ENCODE data around the gene GSK3B.

The GSK3B gene

DNA sequence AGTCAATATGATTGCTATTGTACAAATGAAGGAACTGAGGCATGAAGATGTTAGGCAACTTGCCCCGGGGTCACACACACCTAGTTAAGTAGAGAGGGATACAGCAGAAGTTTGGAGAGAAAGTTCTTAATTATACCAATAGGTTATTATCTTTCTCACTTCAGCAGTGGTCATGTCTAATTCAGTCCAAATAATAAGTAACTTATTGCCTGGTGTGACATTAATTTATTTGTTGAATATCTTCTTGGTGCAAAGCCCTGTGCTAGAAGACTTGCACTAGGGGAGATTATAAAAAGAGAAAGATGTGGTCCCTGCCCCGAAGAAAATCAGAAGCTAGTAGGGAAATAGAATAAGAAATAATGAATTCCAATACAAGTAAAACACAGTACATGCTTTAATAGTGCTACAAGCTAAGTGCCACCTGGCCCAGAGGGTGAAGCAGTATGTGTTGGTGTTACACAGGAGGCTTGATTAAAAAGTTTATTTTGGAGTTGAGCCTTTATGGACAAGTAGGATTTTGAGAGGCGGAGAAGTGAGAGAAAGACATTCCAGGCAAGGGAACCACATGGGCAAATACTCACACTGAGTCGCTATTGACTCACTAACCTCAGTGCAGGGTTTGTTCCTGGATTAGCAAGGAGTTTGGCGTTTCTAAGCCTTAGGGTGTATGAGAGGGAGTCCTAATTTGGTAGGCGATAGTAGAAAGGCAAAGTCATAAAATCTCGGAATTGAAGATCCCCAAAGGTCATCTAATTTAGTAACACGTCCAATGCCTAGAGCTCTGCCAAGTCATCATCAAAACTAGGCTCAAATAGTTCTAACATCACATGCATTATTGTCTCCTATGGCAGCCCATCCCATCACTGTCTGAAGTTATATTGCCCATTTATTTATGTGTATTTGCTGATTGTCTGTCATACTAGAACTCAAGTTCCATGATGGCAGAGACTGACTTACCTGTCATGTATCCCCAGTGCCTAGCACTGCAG is 19.2 kb upstream of the GSK3B start:
- no peak overlapping the region for H3K27ac Mint-ChIP-seq
- H3K36me3 Mint-ChIP-seq (ENCODE audit: low read depth), result no peaks in the 10 kb centered on the region
- H3K4me1 Mint-ChIP-seq (ENCODE audit: low read depth), result no peaks in the 10 kb centered on the region
- no peak overlapping the region for H3K4me3 Mint-ChIP-seq
- no peaks in the 10 kb centered on the region for H3K27me3 Mint-ChIP-seq
- H3K9me3 Mint-ChIP-seq, result peaks cover 5% of the 10 kb centered on the region

DNA sequence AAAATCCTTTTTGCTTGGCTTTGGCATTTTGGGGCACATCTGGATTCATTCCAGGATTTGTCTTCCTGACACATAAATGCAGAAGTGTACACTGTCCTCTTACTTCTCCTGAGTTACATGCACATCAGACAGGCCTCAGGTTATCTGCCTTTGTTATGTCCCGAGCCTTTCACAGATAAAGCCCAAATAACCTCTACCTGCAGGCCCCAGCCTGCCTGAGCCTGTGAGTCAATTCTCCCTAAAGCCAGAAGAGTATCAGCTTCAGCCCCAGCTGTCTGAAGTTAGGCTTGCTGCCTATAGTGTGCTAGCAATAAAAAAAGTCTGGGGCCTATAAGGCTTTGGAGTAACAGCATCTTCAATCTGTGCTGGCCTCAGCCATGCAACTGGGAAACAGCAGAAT is 17.7 kb upstream of the GSK3B start:
- Mint-ChIP-seq H3K9me3 (peaks cover 2% of the 10 kb centered on the region), H3K36me3 (ENCODE audit: low read depth) (no peaks in the 10 kb centered on the region), H3K27me3 (no peaks in the 10 kb centered on the region), H3K4me1 (ENCODE audit: low read depth) (no peaks in the 10 kb centered on the region), H3K4me3 (no peak overlapping the region), H3K27ac (no peak overlapping the region)

DNA sequence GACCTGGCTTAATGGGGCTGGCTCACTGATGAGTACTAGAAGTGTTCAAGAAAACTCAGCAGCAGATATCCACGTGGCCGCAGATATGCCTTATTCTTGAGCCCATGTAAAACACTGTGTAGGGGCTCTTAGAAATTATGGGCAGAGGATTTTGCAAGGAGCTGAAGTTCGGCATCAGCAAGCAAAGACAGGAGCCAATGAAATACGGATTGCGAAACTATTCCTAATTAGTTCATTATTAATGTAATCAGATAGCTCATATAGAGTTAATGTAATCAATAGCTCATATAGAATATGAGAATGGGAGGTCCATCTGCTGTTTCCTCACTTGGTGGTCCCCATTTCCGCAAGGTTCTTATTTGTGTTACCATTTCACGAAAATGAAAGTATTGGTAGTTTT is 9.0 kb upstream of the GSK3B start:
- Mint-ChIP-seq H3K27me3 (no peaks in the 10 kb centered on the region), H3K4me1 (ENCODE audit: low read depth) (peaks cover 4% of the 10 kb centered on the region), H3K4me3 (no peak overlapping the region), H3K36me3 (ENCODE audit: low read depth) (peaks cover 17% of the 10 kb centered on the region), H3K9me3 (no peaks in the 10 kb centered on the region), H3K27ac (no peak overlapping the region)

DNA sequence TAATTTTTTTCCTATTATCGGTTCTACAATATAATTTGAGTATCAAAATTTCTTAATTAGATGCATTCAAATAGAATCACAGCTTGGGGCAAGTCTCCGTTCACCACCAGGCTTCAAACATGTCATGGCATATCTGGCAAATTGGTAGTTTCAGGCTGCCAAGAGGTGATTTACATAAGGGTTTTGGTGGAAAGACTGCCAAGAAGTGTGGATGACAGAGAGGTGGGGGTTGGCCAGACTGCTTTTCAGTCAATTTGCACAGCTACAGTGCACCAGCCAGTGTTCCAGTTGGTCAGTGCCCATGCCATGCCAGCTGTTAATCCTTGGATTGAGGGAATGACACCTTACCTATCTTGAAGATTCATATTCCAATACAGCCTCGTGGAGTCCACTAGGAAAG is 8.4 kb upstream of the GSK3B start:
- Mint-ChIP-seq H3K27ac (no peak overlapping the region), H3K27me3 (no peaks in the 10 kb centered on the region), H3K9me3 (no peaks in the 10 kb centered on the region), H3K4me3 (no peak overlapping the region), H3K4me1 (ENCODE audit: low read depth) (peaks cover 4% of the 10 kb centered on the region), H3K36me3 (ENCODE audit: low read depth) (peaks cover 17% of the 10 kb centered on the region)

DNA sequence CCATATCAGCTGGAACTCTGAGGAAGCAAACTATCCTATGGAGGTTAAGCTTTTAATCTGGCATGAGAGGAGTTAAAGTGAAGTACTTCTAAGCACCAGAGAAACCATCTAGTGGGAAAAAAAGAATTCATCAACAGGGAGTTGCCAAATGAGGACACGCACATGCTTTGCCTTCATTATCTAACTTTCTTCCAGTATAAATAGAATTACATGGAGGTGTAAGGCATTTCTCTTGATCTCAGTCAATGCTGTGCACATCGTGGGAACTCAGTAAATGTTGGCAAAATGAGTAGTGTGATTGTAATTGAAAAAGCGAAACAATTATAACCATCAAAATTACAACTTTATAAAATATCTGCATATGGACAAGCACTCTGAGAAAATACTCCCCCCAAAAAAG is 8.0 kb upstream of the GSK3B start:
- H3K27me3 Mint-ChIP-seq, result no peaks in the 10 kb centered on the region
- no peak overlapping the region for H3K4me3 Mint-ChIP-seq
- no peaks in the 10 kb centered on the region for H3K9me3 Mint-ChIP-seq

DNA sequence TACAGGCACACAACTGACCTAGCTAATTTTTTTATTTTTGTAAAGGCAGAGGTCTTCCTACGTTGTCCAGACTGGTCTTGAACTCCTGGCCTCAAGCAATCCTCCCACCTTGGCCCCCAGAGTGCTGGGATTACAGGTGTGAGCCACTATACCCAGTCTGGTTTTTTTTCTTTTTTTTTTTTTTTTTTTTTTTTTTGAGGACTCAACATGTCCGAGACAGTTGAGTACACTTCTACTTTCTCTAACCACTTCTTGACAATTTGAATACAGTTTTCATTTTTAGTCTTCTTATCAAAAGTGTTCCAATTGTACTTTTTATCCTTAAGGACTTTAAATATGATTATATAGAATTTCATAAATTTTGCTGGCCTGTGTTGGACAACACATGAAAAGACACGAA is 7.4 kb upstream of the GSK3B start:
- peaks cover 17% of the 10 kb centered on the region for H3K36me3 Mint-ChIP-seq (ENCODE audit: low read depth)
- no peak overlapping the region for H3K4me3 Mint-ChIP-seq
- H3K9me3 Mint-ChIP-seq, result no peaks in the 10 kb centered on the region
- H3K4me1 Mint-ChIP-seq (ENCODE audit: low read depth), result peaks cover 12% of the 10 kb centered on the region
- H3K27me3 Mint-ChIP-seq, result no peaks in the 10 kb centered on the region
- H3K27ac Mint-ChIP-seq, result no peak overlapping the region

More for the DNA sequence above, 8.0 kb upstream of the GSK3B start:
- Mint-ChIP-seq H3K36me3 (ENCODE audit: low read depth) (peaks cover 17% of the 10 kb centered on the region), H3K27ac (no peak overlapping the region), H3K4me1 (ENCODE audit: low read depth) (peaks cover 7% of the 10 kb centered on the region)

DNA sequence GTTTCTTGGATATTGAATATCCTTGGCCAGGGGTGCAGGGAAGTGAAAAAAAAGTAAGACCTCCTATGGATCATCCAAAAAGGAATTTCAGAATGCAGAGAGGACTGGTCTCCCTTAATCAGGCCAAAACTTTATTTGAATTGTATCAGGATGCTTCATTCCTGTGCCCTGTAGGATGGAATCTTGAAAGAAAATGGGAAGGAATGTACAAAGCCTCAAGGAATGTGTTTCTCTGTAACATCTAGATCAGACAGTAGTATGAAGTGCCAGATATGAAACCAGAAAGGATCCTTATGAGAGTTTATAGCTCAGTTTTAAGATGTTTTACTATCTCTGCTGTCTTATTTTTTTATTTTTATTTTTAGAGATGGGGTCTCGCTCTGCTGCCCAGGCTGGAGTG is 6.5 kb upstream of the GSK3B start:
- Mint-ChIP-seq H3K4me1 (ENCODE audit: low read depth) (peaks cover 19% of the 10 kb centered on the region), H3K36me3 (ENCODE audit: low read depth) (peaks cover 17% of the 10 kb centered on the region), H3K27me3 (no peaks in the 10 kb centered on the region), H3K27ac (no peak overlapping the region), H3K4me3 (no peak overlapping the region), H3K9me3 (no peaks in the 10 kb centered on the region)

DNA sequence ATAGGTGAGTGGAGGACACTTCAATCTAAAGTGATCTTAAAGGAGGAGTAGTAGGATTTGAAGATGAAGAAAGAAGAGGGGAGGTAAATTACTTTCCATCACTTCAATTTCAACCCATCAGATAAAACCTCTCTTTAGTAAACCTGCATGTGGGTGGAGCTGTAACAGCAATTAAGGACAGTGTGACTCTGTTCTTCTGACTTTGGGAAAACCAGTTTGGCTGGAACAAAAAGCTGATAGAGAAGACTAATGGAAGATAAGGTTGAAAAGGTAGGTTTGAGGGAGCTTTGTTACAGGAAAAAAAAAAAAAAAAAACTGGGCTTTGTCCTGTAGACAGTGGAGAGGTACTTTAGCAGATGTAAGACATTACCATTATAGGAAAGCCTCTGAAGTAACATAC is 4.5 kb upstream of the GSK3B start:
- Mint-ChIP-seq H3K4me1 (ENCODE audit: low read depth) (peaks cover 26% of the 10 kb centered on the region), H3K9me3 (no peaks in the 10 kb centered on the region), H3K27me3 (no peaks in the 10 kb centered on the region), H3K4me3 (no peak overlapping the region), H3K27ac (no peak overlapping the region), H3K36me3 (ENCODE audit: low read depth) (peaks cover 17% of the 10 kb centered on the region)

DNA sequence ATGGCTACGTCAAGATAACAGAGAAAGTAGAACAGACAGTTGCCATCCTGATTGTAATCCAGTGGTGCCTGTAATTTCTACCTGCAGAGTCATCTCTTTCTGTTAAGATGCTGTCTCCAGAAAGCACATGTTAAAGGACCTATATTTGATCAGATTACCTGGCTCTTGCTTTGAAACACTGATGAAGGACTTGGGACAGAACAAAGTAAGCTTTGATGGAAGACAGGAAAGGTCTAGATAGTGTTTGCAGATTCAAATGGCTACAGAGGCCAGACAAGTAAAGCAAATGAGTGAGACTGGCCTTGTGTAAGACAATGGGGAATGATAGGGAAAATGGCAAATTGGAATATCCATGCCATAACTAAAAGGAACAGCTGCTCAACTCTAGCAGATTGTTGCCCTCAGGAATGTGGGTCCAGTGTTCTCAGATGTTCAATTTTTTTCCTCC is 1.8 kb upstream of the GSK3B start:
- Mint-ChIP-seq H3K4me3 (no peak overlapping the region), H3K9me3 (no peaks in the 10 kb centered on the region), H3K36me3 (ENCODE audit: low read depth) (peaks cover 17% of the 10 kb centered on the region), H3K27me3 (no peaks in the 10 kb centered on the region), H3K4me1 (ENCODE audit: low read depth) (peaks cover 26% of the 10 kb centered on the region), H3K27ac (no peak overlapping the region)

DNA sequence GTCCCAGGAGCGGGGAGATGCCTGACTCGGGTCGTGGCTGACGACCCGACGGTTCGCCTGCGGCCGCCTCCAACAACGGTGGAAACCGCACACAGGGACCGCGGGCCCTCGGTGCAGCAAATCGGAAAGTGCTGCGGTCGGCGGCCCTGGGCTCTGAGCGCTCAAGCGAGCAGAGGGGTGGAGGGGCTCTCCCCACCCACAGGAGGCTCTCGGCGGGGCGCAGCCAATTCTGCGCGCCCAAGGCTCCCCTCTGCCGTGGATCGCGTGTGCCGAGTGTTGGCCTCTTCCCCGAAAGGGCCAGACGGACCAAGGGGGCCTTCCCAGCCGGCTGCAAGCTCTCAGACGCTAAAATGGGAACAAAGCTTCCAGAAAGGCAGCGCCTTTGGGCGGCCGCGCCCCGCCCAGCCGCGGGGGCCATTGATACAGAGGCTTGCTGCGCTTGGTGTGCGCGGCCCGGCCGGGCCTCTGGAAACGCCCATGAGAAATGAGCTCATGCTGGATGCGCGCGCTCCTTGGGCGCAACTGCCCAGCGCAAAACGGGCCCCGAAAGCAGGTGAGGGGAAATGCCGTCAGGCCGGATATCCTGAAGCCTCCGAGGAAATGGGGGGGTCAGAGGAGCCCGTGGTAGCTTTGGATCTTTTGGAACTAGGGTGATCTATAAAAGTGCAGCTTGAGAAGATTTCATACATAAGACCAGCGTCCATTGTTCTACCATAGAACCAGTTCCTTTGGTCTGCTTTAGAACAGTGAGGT is 1.2 kb upstream of the GSK3B start:
- Mint-ChIP-seq H3K4me3 (no peak overlapping the region), H3K9me3 (no peaks in the 10 kb centered on the region), H3K27me3 (no peaks in the 10 kb centered on the region), H3K36me3 (ENCODE audit: low read depth) (peaks cover 13% of the 10 kb centered on the region), H3K27ac (no peak overlapping the region), H3K4me1 (ENCODE audit: low read depth) (peaks cover 26% of the 10 kb centered on the region)

DNA sequence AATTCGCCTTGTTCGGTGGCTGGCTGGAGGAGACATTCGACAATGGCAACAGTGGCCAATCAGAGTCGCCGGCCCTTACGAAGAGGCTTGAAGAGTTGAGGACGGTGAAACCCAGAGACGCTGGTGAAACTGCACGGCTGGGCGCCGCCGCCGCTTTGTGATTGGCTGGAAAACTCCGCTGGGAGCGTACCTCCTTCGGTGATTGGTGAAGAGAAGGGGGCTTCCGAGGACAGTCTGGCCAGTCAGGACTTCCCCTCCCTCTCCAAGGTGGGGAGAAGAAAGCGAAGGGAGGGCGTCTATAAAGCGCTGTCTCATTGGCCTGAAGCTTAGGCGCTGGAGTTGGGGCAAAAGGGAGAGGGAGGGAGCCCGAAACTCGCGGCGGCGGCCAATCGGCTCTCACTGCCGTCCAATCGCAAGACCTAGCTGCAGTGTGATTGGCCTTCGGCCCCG is 554 bp upstream of the GSK3B start:
- no peak overlapping the region for H3K27ac Mint-ChIP-seq
- peaks cover 9% of the 10 kb centered on the region for H3K36me3 Mint-ChIP-seq (ENCODE audit: low read depth)
- no peak overlapping the region for H3K4me3 Mint-ChIP-seq
- peaks cover 26% of the 10 kb centered on the region for H3K4me1 Mint-ChIP-seq (ENCODE audit: low read depth)
- H3K27me3 Mint-ChIP-seq, result no peaks in the 10 kb centered on the region
- H3K9me3 Mint-ChIP-seq, result no peaks in the 10 kb centered on the region

DNA sequence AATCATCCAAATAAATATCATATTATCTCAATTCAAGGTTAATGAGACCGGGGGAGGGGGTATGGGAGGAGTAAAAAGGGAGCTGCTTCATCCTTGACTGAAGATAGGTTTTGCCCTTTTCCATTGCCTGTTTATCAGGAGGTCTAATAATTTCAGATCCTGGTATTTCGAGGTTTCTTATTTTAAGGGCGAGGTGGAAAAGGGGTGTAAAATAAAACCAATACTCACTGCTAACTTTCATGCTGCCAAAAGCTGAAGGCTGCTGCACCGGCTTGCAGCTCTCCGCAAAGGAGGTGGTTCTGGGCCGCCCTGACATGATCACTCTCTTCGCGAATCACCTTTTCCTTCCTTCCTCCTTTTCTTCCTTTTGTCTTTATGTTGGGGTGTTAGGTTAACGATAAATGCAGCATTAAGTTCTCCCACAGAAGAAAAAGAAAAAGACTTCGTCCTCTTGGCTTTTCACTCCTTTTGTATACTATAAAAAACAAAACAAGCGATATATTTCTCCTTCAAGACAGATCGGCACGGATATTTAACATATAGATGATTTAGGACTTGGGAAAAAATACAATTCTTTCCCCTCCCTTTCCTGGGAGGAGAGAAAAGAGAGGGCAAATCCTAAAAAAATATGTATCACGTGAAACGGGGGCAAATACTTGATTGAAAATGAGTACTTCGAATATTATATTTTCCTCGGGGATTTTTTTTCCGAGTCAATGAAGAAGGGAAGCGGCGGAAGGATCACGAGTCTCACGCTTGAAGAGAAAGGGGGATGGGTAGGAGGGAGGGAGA is 932 bp downstream of the GSK3B start:
- no peak overlapping the region for H3K27ac Mint-ChIP-seq
- H3K4me1 Mint-ChIP-seq (ENCODE audit: low read depth), result peaks cover 33% of the 10 kb centered on the region
- peaks cover 9% of the 10 kb centered on the region for H3K36me3 Mint-ChIP-seq (ENCODE audit: low read depth)
- H3K9me3 Mint-ChIP-seq, result no peaks in the 10 kb centered on the region
- H3K4me3 Mint-ChIP-seq, result no peak overlapping the region
- no peaks in the 10 kb centered on the region for H3K27me3 Mint-ChIP-seq

DNA sequence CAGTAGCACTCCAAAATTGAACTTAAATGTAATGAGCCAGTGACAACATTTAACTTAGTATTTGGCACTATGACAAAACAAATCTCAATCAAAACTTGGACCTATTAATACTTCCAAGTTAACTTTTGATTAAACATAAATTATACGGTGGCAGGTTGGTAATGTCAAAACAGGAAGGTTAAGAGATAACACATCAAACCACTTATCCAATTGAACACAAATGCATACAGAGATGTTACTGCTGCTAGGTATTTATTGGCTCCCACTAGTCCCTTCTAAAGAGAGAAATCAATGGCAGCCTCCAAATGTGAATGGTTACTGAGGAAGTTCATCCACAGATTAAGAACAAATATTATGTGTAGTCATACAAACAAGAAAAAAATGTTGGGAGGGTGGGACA is 1.8 kb downstream of the GSK3B start:
- Mint-ChIP-seq H3K4me1 (ENCODE audit: low read depth) (peaks cover 32% of the 10 kb centered on the region), H3K9me3 (no peaks in the 10 kb centered on the region), H3K4me3 (no peak overlapping the region), H3K27ac (no peak overlapping the region), H3K27me3 (no peaks in the 10 kb centered on the region), H3K36me3 (ENCODE audit: low read depth) (peaks cover 9% of the 10 kb centered on the region)

DNA sequence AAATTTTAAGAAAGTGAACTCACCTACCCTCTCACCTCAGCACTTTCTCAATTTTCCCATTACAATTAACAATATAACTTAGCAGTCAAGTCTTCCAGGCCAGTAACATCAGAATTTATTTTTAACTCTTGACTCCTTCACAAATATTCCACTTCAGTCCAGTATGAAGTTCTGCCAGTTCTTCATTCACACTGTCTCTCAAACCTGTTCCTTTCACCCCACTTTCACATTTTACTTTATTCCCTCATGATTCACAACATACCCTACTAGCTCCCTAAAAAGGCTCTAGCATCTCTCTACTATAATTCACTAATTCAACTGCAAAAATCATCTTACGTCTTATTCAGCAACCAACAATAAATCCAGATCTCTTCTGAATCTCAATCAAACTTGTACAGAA is 3.8 kb downstream of the GSK3B start:
- Mint-ChIP-seq H3K4me3 (no peak overlapping the region), H3K27me3 (no peaks in the 10 kb centered on the region), H3K27ac (no peak overlapping the region), H3K36me3 (ENCODE audit: low read depth) (peaks cover 13% of the 10 kb centered on the region), H3K9me3 (no peaks in the 10 kb centered on the region), H3K4me1 (ENCODE audit: low read depth) (peaks cover 27% of the 10 kb centered on the region)

DNA sequence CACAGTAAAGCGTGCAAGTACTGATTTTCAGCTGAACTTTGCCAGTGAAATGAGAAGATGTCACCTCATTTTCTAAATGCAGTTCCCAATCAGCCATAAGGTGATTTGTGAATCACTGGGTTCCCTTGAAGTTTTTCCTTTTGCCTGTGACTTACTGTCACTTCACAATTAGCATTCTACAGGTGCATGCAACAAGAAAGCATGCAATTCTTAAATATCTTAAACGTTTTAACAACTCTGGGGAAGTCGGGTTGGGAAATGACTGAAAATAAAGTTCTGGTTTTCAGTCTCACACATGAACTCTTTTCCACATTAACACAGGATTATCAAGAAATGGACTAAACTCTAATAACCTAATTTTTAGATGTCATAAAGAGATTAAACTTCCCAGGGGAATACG is 5.2 kb downstream of the GSK3B start:
- peaks cover 30% of the 10 kb centered on the region for H3K4me1 Mint-ChIP-seq (ENCODE audit: low read depth)
- H3K36me3 Mint-ChIP-seq (ENCODE audit: low read depth), result peaks cover 13% of the 10 kb centered on the region
- no peak overlapping the region for H3K27ac Mint-ChIP-seq
- H3K9me3 Mint-ChIP-seq, result no peaks in the 10 kb centered on the region
- H3K4me3 Mint-ChIP-seq, result no peak overlapping the region
- no peaks in the 10 kb centered on the region for H3K27me3 Mint-ChIP-seq

Measured in stimulated activated naive CD8-positive, alpha-beta T cell treated with anti-CD3 and anti-CD28 coated beads, Interleukin-15, Interleukin-2, amounts not matched to agents 100 ng/mL and 50 ng/mL, for 24 hours (primary cell).